Ishikawa (cell line): Measurements from ENCODE around the gene RGS6.

Experiments used
- CEBPB ChIP-seq: IDR thresholded peaks from 2 replicates; pipeline ENCODE4 v1.6.1; 2012
- CREB1 ChIP-seq: IDR thresholded peaks from 2 replicates; pipeline ENCODE4 v1.6.1; 2012; ENCODE audit warnings: low read depth
- EGR1 ChIP-seq: IDR thresholded peaks from 2 replicates; pipeline ENCODE4 v1.6.1; 2012
- EP300 ChIP-seq: IDR thresholded peaks from 2 replicates; pipeline ENCODE4 v1.6.1; 2012; ENCODE audit warnings: borderline replicate concordance
- FOXM1 ChIP-seq: IDR thresholded peaks from 2 replicates; pipeline ENCODE4 v1.6.1; 2012; ENCODE audit warnings: low read depth, borderline replicate concordance
- MAX ChIP-seq: IDR thresholded peaks from 2 replicates; pipeline ENCODE4 v1.6.1; 2012
- NFIC ChIP-seq: IDR thresholded peaks from 2 replicates; pipeline ENCODE4 v1.6.1; 2012
- RAD21 ChIP-seq: IDR thresholded peaks from 2 replicates; pipeline ENCODE4 v1.6.1; 2012; ENCODE audit warnings: low read depth
- REST ChIP-seq: IDR thresholded peaks from 2 replicates; pipeline ENCODE4 v1.6.1; 2012; ENCODE audit warnings: low read depth, mild to moderate bottlenecking
- TAF1 ChIP-seq: IDR thresholded peaks from 2 replicates; pipeline ENCODE4 v1.6.1; 2012; ENCODE audit warnings: low read depth, mild to moderate bottlenecking
- TCF12 ChIP-seq: IDR thresholded peaks from 2 replicates; pipeline ENCODE4 v1.6.1; 2012; ENCODE audit warnings: low read depth
- TEAD4 ChIP-seq: IDR thresholded peaks from 2 replicates; pipeline ENCODE4 v1.6.1; 2012
- USF1 ChIP-seq: IDR thresholded peaks from 2 replicates; pipeline ENCODE4 v1.6.1; 2012
- YY1 ChIP-seq: IDR thresholded peaks from 2 replicates; pipeline ENCODE4 v1.6.1; 2012; ENCODE audit warnings: low read depth
- ZBTB7A ChIP-seq: IDR thresholded peaks from 2 replicates; pipeline ENCODE4 v1.6.1; 2012; ENCODE audit warnings: low read depth

RGS6 gene

GRCh38 chr14:72539661-72540315, 607.6 kb downstream of the RGS6 start:
- TF ChIP-seq EGR1 (no peak), MAX (no peak), REST (no peak), CEBPB (no peak), CREB1 (no peak), ZBTB7A (no peak), FOXM1 (no peak), TEAD4 (no peak), USF1 (no peak), RAD21 (no peak), TAF1 (no peak), EP300 (no peak), TCF12 (no peak), NFIC (no peak), YY1 (no peak)

- TF ChIP-seq EGR1, result no peak
- no peak for TF ChIP-seq TCF12
- TF ChIP-seq FOXM1, result no peak
- TF ChIP-seq MAX, result no peak
- TF ChIP-seq TAF1, result no peak
- TF ChIP-seq NFIC, result no peak
- no peak for TF ChIP-seq RAD21
- no peak for TF ChIP-seq CREB1
- TF ChIP-seq ZBTB7A, result no peak
- TF ChIP-seq REST, result no peak
- no peak for TF ChIP-seq YY1
- TF ChIP-seq CEBPB, result no peak
- no peak for TF ChIP-seq EP300
- TF ChIP-seq TEAD4, result no peak
- no peak for TF ChIP-seq USF1
These were observed 608.6 kb downstream of the RGS6 start for GRCh38 chr14:72540836-72541235.

GRCh38 chr14:72541546-72541945, 609.3 kb downstream of the RGS6 start:
- TF ChIP-seq RAD21 (no peak), REST (no peak), EP300 (no peak), YY1 (no peak), USF1 (no peak), ZBTB7A (no peak), NFIC (no peak), TEAD4 (no peak), TCF12 (no peak), CEBPB (no peak), EGR1 (no peak), FOXM1 (no peak), CREB1 (no peak), MAX (no peak), TAF1 (no peak)

GRCh38 chr14:72543341-72543740, 611.1 kb downstream of the RGS6 start:
- no peak for TF ChIP-seq MAX
- no peak for TF ChIP-seq YY1
- TF ChIP-seq EGR1, result no peak
- TF ChIP-seq CREB1, result no peak
- no peak for TF ChIP-seq TAF1
- no peak for TF ChIP-seq RAD21
- TF ChIP-seq CEBPB, result no peak
- no peak for TF ChIP-seq TEAD4
- no peak for TF ChIP-seq TCF12
- TF ChIP-seq NFIC, result no peak
- TF ChIP-seq USF1, result no peak
- TF ChIP-seq FOXM1, result no peak
- TF ChIP-seq EP300, result no peak
- no peak for TF ChIP-seq REST
